Eye (tissue), 1 donor: ENCODE measurements around the gene CACNG5.
"Not testable (repeated sequence)": the region's sequence is repeated elsewhere in the genome, so short reads cannot be mapped to it uniquely, and the experiment has no call there.

Experiments used
- DNase-seq: peaks from one replicate; pipeline ENCODE4 v3.0.0-alpha.2; 2015

Gene CACNG5

GRCh38 chr17:66850692-66851091, 15.8 kb downstream of the CACNG5 start:
- no peak for DNase-seq

GRCh38 chr17:66855204-66855603, 20.3 kb downstream of the CACNG5 start:
- DNase-seq: no peak

- DNase-seq: peak; percentile 67
These were observed 23.5 kb downstream of the CACNG5 start for GRCh38 chr17:66858226-66859083.

GRCh38 chr17:66859353-66859752, 24.4 kb downstream of the CACNG5 start:
- DNase-seq: no peak

GRCh38 chr17:66860204-66860603, 25.3 kb downstream of the CACNG5 start:
- DNase-seq: no peak

- DNase-seq: no peak
These were observed 28.9 kb downstream of the CACNG5 start for GRCh38 chr17:66863820-66864219.

GRCh38 chr17:66865151-66865550, 30.2 kb downstream of the CACNG5 start:
- no peak for DNase-seq

GRCh38 chr17:66873962-66874361, 39.0 kb downstream of the CACNG5 start:
- DNase-seq: no peak

- DNase-seq: no peak
These were observed 50.0 kb downstream of the CACNG5 start for GRCh38 chr17:66884931-66885330.

GRCh38 chr17:66885417-66885816, 50.5 kb downstream of the CACNG5 start:
- no peak for DNase-seq

- no peak for DNase-seq
These were observed 54.7 kb downstream of the CACNG5 start for GRCh38 chr17:66889480-66890230.

GRCh38 chr17:66892246-66892645, 57.3 kb downstream of the CACNG5 start:
- DNase-seq: no peak

GRCh38 chr17:66893382-66893781, 58.5 kb downstream of the CACNG5 start:
- no peak for DNase-seq

GRCh38 chr17:66893863-66894262, 58.9 kb downstream of the CACNG5 start:
- no peak for DNase-seq

GRCh38 chr17:66897141-66897540, 62.2 kb downstream of the CACNG5 start:
- DNase-seq: no peak

GRCh38 chr17:66898536-66898935, 63.6 kb downstream of the CACNG5 start:
- DNase-seq: no peak

- DNase-seq: peak; percentile 52
These were observed 65.5 kb downstream of the CACNG5 start for GRCh38 chr17:66900126-66901010.

GRCh38 chr17:66903296-66903695, 68.4 kb downstream of the CACNG5 start:
- DNase-seq: not testable (repeated sequence)

- no peak for DNase-seq
These were observed 68.9 kb downstream of the CACNG5 start for GRCh38 chr17:66903781-66904180.

GRCh38 chr17:66904760-66905624, 70.1 kb downstream of the CACNG5 start:
- DNase-seq: peak; percentile 61

- DNase-seq: peak; percentile 94
These were observed 71.7 kb downstream of the CACNG5 start for GRCh38 chr17:66906321-66907278.
